GM21529 (cell line): ENCODE measurements around the gene CDSN.

Experiments
- ATAC-seq: cut with Tn5 transposase; IDR thresholded peaks from one replicate; pipeline ENCODE4 v1.9.1; 2021; ENCODE audit not compliant: unreplicated experiment

CDSN gene

DNA sequence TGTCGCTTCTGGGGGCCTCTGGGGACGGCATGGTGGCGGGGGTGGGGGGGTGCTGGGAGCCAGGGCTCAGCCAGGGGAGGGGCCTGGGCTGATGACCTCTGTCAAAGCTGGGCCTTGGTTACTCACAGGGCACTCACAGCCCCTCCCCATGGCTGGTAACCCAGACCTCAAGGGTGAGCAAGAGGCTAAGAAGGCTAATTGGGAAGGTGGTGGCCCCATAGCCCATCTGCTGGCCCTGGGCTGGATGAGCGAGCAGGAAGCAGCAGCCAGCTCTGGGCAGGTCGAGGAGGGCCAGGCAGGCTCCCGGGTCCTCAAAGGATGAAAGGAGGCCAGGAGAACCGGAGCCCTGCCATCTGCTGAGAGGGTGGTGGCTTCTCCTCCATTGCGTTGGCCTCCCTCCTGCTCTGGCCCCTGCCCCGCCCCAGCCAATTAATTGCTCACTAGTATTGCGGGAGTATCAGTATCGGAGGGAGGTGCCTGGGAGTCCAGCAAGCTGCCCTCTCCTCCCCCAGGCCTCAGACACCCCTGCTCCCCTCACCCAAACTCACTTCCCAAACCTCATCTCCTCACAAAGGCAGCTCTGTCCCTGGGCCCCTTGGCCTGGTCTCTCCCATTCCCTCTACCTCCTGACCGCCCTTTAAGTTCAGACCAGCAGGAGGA, 1.0 kb upstream of the CDSN start:
- ATAC-seq, result no peak

DNA sequence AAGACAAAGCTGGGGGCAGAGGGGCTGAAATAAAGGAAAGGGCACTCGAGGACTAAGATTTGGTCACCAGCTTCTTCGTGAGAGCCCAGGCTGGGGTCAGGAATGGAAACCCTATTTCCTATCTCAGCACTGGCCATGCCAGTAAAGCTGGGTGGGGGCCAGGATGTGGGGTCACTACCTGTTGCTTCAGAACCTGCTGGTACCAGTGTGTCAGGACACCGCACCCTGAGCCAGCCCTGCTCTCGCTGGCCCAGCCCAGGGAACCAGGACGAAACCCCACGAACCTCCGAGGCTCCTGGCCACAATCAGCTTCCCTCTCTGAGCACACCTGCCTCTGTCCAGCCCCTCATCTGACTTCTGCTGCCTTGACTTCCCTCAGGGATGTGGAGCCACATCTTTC, 2.1 kb downstream of the CDSN start:
- no peak for ATAC-seq

DNA sequence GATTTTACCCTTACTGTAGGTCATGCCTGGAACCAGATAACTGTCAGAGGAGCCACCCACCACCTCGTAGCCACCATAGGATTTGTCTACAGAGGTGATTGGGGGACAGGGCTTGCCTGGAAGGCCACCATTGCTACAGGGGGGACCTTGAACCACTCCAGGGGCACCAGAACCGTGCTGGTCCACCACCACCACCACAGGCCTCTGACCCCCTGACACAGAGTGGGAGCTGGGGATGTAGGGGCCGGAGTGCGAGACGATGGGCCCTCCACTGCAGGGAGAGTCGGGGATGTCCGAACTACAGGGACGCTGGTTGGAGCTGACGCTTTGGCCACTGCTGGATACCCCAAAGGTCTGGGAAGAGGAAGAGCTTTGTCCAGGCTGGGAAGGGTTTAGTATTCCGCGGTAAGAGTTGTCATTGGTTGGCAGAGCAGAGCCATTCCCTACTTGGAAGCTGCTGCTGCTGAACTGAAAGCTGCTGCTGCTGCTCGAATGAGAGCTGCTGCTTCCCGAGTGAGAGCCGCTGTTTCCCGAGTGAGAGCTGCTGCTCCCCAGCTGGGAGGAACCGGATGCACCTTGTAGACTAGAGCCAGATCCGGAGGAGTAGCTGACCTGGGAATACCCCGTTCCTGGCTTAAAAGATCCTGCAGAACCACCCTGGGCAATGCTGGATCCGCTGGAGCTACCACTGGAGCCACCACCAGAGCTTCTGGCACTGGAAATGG, 3.4 kb downstream of the CDSN start:
- ATAC-seq, result no peak

DNA sequence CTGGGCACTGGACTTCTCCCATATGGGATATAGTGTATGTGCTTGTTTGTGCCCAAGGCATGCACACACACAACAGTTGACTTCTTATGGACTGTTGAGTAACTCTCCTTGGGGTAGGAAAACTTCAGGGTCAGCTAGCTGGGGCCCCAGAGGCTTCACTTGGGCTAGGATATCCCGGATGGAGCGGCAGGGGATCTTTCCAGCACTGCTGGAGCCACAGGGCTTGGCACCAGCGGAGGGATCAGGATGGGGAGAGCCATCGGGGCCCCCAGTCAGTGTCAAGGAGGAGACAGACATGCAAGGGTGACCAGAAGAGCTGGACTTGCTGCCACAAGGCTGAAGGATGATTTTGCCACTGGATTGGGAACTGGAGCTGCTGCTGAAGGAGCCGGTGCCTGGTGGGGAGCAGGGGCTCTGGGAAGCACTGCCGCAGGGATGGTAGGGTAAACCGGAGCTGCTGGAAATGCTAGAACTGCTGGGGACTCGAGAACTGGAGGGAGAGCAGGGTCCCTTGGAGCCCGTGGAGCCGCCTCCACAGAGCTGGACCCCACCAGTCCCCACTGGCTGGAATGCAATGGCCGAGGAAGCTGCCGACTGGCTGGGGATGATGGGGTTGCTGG, 4.2 kb downstream of the CDSN start:
- no peak for ATAC-seq

DNA sequence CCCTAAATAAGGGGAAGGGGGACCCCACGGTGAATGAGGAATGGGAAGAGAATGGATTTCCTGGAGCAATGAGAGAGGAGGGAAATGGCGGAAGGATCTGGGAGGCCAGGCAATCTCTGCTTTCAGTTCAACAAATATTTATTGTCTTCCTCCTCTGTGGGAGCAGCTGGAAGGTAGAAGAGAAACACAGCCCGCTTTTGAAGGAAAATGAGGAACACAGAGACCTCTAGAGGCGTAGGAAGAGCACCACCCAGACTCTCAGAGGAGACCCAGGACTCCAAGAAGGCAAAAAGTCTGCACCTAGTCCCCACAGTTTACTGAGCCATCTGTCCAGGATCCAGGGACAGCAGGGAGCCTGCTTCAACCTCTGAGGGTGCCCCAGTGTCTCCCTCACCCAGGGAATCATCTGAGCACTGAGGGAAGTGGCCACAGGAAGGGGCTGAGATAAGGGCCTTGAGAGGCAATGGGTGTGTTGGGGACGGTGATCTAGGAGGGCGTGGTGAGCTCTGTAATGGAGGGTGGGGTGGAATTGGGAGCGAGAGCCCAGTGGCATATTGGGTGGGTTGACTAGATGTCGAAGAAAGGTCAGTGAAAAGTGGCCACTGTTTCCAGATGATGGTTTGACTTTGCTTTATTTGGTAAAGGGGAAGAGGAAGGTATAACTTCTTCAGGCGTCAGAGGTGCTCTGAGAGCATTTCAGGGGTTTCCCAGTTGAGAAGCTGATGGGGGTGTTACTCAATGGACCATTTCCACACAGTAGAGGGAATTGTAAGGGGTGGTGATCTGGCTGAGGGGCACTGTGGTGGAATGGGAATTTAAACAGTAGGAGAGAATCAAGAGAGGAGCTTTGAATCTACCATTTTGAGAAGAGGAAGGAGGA, 5.0 kb downstream of the CDSN start:
- ATAC-seq, result no peak

DNA sequence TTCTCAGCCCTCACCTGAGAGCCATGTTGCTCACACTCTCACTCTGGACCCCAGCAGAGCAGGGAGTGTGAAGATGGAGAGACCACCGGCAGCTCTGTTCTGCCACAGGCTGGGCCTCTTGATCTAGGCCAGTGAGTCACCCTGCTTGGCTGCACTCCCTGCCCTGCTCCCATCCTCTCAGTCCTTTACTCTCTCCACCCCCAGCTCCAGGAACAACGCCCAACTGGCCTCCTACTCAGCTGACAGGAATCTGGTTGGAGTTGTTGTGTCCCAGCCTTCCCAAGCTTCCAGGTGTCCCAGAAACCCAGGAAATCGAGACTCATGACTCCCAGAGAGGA, 5.7 kb downstream of the CDSN start, which contains the start of gene PSORS1C1:
PSORS1C1 (plus strand) TSS at position 260 of the 338 bp plus-strand sequence. CDS start 14,833 bp downstream, outside the sequence.
- ATAC-seq, result no peak

DNA sequence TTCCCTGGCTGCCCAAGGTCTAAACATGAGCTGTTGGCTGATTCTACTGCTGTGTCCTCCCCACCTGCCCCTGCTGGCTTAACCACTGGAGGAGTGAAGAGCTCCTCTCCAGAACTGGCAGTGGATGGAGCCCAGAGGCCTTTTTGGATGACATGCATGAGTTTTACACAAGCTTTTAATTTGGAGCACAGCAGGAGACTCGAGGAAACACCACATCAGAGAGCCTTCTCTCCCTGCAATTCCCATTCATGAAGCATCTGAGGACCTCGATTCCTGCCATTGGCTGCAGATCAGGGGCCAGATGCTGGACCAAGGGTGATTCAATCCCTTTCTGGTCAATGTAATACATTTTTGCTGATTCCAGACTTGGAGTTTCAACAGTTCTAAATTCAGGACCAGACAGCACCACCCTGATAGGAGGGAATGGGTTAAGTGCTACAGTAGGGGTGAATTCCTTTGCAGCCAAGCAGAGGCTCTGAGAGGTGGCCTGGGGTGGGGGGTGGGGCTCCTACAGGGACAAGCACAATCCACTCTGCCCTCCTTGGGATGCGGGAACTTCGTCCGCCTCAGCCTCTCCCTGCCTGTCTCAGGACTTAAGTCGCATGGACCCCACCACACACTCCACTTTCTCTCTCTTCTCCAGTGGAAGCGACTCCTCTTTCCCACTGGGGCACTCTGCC, 6.2 kb downstream of the CDSN start:
- no peak for ATAC-seq

DNA sequence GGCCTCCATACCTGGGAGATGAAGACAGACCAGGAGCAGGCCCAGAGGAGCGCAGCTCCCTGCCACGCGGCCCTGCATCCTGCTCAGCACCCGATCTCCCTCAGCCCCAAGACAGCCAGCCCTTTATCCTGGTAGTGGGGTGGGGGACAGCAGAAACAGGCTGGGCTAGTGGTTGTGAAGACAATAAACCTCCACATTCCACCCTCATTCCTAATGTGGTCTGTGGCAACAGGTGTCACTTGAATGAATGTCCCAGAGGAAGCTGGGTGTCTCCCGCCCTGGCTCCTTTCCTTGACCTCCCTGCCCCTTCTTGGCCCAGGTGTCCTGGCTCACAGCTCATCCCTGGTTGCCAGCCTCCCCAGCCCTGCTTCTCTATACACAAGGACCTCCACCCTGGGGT, 7.8 kb downstream of the CDSN start, which contains the start of gene C6orf15:
C6orf15 (minus strand) TSS at position 98 of the 400 bp plus-strand sequence; CDS start at position 78, 20 bp downstream.
- ATAC-seq, result no peak

DNA sequence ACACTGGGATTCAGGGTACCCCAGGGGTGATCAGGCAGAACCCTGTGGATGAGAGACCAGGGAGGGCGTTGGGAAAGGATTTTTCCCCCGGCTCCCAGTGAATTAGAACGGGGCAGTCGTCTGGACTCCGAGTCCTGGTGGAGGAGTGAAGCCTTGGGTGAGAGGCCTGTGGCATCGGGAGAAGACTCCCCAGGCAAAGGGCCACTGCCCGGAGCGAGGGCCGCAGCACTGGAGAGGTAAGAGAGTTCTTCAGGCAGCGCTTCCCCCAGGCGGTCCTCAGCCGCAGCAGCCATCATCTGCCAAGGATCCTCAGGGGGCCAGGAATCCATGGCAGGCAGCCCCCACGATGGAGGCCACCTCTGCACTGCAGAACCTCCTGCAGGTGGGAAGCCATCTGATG, 8.5 kb downstream of the CDSN start:
- no peak for ATAC-seq

DNA sequence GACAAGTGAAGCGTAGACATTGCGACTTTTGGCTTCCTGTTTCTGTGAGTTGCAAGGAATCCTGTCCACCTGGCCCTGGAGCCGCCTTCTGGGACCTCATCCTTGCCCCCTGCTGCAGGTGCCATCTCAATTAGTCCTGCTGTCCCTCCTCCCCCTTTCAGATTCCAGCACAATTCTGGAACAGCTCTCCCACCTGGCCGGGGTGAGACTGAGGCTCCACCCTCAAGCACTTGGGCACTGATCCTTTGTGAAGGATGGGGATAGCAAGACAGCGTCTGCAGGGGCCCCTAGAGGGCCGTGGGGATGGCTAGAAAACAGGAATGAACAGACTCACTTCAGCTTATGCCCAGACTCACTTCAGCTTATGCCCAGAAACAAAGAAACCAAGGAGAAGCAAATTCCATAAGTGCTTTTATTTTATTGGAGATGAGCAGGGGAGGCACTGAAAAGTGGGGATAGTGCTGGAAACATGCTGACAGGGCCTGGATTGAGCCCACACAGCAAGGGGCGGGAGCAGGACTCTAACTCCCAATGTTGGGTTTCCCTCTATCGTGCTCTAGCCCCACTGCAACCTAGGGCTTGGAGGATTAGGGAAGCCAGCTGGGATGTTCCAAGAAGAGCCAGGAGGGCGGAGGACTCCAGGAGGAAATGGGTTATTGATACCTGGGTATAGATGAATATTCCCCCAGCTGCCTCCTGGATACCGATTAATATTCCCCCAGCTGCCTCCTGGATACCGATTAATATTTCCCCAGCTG, 9.2 kb downstream of the CDSN start:
- no peak for ATAC-seq

DNA sequence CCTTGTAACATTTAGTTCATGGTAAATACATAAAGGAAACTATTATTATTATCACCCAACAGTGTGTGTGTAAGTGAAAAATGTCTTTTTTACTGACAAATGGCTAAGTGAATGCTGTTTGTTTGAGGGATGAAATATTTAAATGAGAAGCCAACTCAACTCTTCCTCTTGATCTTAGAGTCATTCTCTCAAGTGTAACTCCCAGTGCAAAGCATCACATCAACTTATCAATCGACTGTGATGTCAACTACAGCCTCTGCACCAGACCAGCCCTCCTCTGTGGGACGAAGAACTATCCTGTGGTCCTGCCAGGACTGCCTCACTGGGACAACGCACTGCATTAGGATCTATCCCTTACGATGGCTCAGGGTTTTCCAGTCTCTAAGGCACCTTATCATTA, 13.2 kb downstream of the CDSN start:
- no peak for ATAC-seq

DNA sequence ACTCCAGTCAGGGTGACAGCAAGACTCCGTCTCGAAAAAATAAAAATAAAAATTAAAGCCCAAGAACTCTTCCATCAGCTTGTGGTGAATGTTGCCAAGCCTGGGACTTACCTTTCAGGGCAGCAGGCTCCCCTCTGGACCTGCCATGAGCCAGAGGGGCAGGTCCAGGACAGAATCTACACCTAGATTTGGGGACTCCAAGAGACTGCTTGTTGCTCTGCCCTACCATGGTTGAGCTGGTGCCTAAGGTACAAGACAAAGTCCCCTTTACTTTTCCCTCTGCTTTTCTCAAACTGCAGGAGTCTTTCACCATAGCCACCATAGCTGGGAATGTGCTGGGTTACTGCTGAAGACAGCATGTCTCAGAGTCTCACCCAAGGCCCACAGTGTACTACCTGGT, 17.1 kb downstream of the CDSN start:
- no peak for ATAC-seq

DNA sequence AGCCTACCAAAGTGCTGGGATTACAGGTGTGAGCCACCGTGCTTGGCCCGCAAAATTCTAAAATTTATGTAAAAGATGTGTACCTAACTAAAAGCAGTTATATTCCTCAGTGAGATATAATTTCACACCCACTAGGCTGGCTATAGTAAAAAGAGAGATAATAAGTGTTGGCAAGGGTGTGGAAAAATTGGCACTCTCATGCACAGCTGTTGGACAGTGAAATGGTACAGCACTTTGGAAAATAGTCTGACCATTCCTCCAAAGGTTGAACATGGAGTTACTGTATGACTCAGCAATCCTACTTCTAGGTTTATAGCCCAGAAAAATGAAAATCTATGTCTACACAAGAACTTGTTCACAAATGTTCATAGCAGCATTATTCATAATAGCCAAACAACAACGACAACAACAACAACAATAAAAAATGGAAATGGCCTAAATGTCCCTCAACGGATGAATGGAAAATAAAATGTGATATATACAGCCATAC, 21.8 kb downstream of the CDSN start:
- ATAC-seq, result no peak

DNA sequence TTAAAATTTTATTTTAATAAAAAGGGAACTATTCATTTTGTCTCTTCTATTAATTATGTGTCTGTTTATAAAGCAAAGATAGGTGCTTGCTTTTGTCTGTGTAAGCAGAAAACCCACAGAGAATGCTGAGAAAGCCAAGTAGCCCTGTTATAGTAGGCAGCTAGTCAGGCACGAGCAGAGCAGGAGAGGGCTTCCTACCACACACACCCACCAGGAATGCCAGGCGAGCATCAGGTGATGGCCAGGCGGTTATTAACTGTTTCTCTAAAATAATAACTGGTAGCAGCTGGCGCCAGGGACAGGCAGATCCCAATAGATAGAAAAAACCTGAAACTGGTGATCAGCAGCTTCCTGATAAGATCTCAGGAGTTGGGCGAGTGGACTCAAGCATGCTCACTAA, 23.6 kb downstream of the CDSN start:
- no peak for ATAC-seq

DNA sequence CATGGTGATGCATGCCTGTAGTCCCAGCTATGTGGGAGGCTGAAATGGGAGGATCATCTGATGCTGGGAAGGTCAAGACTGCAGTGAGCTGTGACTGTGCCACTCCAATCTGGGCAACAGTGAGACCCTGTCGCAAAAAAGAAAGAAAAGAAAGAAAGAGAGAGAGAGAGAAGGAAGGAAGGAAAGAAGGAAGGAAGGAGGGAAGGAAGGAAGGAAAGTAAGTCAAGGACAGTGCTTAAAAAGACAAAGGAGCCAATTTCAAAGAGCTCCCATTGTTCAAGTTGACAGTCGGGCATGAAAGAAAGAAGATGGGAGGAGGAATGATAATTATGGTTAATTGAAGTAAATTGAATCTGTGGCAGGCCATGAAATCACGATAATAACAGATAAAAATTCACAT, 24.0 kb downstream of the CDSN start:
- ATAC-seq, result no peak

DNA sequence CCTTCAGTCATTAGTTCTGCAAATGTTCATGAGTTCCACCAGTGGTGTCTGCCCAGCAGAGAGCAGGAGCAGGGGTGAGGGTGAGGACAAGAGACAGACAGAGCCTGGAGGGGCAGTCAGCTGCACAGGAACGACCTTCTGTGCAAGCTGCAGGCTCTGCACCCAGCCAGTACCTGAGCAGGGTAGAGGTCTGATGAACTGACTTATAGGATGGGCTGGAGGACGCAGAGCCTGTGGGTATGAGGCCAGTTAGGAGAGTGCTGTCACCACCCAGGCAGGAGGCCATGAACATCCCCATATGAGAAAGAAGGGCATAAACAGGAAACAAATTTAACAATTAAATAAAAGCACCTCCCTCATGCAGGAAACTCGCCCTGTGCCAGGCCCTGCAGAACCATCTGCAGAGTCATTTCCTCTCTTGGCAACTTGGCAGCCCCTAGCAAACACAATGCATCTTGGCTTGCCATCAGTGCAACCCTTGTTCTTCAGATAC, 25.8 kb downstream of the CDSN start:
- ATAC-seq, result no peak

DNA sequence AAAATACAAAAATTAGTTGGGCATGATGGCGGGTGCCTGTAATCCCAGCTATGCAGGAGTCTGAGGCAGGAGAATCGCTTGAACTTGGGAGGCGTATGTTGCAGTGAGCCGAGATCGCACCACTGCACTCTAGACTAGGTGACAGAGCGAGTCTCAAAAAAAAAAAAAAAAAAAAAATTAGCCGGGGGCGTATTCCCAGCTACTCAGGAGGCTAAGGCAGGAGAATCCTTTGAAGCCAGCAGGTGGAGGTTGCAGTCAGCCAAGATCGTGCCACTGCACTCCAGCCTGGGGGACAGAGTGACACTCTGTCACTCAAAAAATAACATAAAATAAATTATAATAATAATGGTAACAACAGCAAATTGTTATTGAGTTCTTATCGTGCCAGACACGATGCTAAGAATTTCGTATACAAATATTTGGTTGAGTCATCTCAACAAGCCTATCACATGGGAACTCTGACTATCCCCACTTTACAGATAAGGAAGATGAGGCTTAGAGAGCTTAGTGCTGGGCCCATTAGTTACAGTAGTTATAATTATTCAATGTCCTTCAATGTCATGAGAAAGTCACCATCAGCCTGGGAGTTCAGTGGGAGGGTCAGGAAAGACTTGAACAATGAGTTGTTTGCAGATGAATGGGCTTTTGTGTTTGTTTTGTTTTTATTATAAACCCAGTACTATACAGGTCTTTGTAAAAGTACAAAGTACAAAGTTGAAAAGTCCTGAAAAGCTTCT, 27.3 kb downstream of the CDSN start:
- no peak for ATAC-seq

DNA sequence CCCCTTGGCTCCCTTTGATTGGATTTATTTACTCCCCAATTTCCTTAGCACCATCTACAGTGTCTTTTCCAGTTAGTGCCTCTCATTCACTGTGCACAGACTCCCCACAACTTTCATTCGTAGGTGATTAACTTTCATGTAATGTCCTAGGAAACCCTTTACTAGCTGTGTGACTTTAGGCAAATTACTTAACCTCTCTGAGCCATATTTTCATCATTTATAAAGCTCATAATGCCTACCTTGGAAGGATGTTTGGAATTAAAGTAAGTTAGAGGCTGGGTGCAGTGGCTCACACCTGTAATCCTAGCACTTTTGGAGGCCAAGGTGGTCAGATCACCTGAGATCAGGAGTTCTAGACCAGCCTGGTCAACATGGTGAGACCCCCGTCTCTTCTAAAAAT, 28.0 kb downstream of the CDSN start:
- no peak for ATAC-seq

DNA sequence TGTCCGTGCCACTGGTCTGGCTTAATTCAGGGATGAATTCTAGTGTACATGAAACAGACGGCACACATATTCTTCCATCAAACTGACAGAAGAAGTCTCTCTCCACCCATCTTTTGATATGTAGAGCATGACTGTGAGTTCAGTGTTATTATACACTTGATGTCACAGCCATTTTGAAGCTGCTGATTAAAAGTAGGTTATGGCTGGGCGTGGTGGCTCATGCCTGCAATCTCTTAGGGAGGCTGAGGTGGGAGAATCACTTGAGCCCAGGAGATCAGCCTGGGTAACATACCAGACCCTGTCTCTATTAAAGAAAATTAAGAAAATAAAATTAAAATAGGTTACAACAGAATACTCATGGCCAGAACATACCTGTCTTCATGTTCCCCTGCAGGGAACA, 28.6 kb downstream of the CDSN start:
- ATAC-seq, result no peak
